Fibroblast of lung (primary cell): Measurements from ENCODE around the gene PLEKHH3.

ENCODE experiments used
- CTCF ChIP-seq, 2 donors: IDR thresholded peaks in 1 of 2; conservative IDR thresholded peaks in 1 of 2; 1 replicate in 1 of 2; 2 replicates in 1 of 2; pipeline ENCODE4 v1.5.1; 2011 to 2012; ENCODE audit warnings: low read length in 2 of 2, control low read depth in 1 of 2, inconsistent platforms in 1 of 2, low read depth in 1 of 2, mild to moderate bottlenecking in 1 of 2
- EZH2 ChIP-seq: IDR thresholded peaks from 2 replicates; pipeline ENCODE4 v1.5.1; 2012; ENCODE audit warnings: low read length, control low read depth, mild to moderate bottlenecking; ENCODE audit errors: missing control alignments

- TF ChIP-seq CTCF (conservative IDR thresholded peaks at IDR 0.05 in 1 of 2, IDR thresholded peaks at IDR 0.05 in 1 of 2; ENCODE audit: low read depth in 1 of 2, low read length in 2 of 2) (no peak), EZH2 (no peak)
Measured at GRCh38 chr17:42659079-42659931, 17.5 kb downstream of the PLEKHH3 start, which contains the start of gene TUBG2.
